Measurements from ENCODE around the gene RNF167. TPM values are rescaled to one million over a fixed set of nuclear protein-coding genes. Genes with fewer than 3 reads are reported as not detected.
A peak's percentile ranks its signal among the peaks of the same experiment; 100 is the strongest.

RNF167 gene
- total and polyA plus RNA-seq, 2 of the 13 experiments (the other 11 are each of a cell fraction or from before 2014, with no cell fraction given), result 44.1 to 45.4 TPM

- FAIRE-seq, result peak; percentile 84
- DNase-seq (ENCODE audit: low spot score), result peak; percentile 80
- Histone ChIP-seq H3K27me3 (ENCODE audit: control insufficient read depth in 1 of 2, insufficient read depth in 2 of 2, low read length in 2 of 2) (no peaks in the 10 kb centered on the region), H3K79me2 (ENCODE audit: insufficient read depth, low read length) (no peaks in the 10 kb centered on the region), H3K36me3 (replicated peaks in 1 of 2; ENCODE audit: control insufficient read depth in 1 of 2, insufficient read depth in 2 of 2, low read length in 2 of 2) (no peaks in the 10 kb centered on the region), H3K9ac (ENCODE audit: insufficient read depth, low read depth, low read length) (no peak within 1 kb of the TSS), H2AFZ (ENCODE audit: low read length) (no peak within 1 kb of the TSS), H3K4me3 (replicated peaks in 1 of 3; ENCODE audit: insufficient read depth in 1 of 3, low read depth in 2 of 3, low read length in 3 of 3) (no peak within 1 kb of the TSS), H3K27ac (ENCODE audit: extremely low read length, insufficient read depth, low read length) (no peak within 1 kb of the TSS), H3K4me1 (ENCODE audit: insufficient read depth, low read length) (peaks cover 37% of the 10 kb centered on the region), H3K9me3 (ENCODE audit: low read length) (no peaks in the 10 kb centered on the region), H4K20me1 (ENCODE audit: insufficient read depth, low read length) (no peaks in the 10 kb centered on the region), H3K4me2 (ENCODE audit: low read depth, low read length) (peak within 1 kb of the TSS; percentile 36; the same call in 1 of the 2 replicates)
- WGBS (ENCODE audit: low lambda C conversion rate), result 9% methylated on average over 6 of the region's 10 CpGs
- BruUV-seq (replicated peaks), result no TSS peak
- intact Hi-C loops (cut with micrococcal nuclease; ENCODE audit: unreplicated experiment), result loop anchor here (10.0 kb wide), 1 partner anchor 162 kb away; no protein-coding TSS in a partner anchor
- in situ Hi-C loops (cut with HindIII; ENCODE audit: extremely low pct_ligation_motif_present, low pct_unique_long_range_greater_than_20kb), result loop anchor here (10.0 kb wide), 1 partner anchor 152 kb away; no protein-coding TSS in a partner anchor
- peak; percentile 57 for ATAC-seq
- POLR2A ChIA-PET, result no interaction called here
- CTCF ChIA-PET (ENCODE audit: low intra/inter-chr PET ratio, low total read pairs), result no interaction called here
- TF ChIP-seq RBM39 (IDR thresholded peaks at IDR 0.05; ENCODE audit: low read depth, low read length, poor library complexity, severe bottlenecking) (no peak), SP1 (IDR thresholded peaks at IDR 0.05) (no peak), SP1 (CRISPR knock-in tag; IDR thresholded peaks at IDR 0.05) (no peak), STAG1 (CRISPR knock-in tag; IDR thresholded peaks at IDR 0.05) (peak; percentile 76), LRRFIP1 (CRISPR knock-in tag; conservative IDR thresholded peaks at IDR 0.05) (no peak), FOXK1 (CRISPR knock-in tag; IDR thresholded peaks at IDR 0.05; ENCODE audit: borderline replicate concordance, low read depth) (peak; percentile 14; the same call in 1 of the 2 replicates), BHLHE40 (IDR thresholded peaks at IDR 0.05; ENCODE audit: low read length) (peak; percentile 81), TBX2 (CRISPR knock-in tag; IDR thresholded peaks at IDR 0.05; ENCODE audit: borderline replicate concordance) (0 out of 2 replicates have a peak, but pooled peaks have one; percentile 17), JUND (CRISPR knock-in tag; IDR thresholded peaks at IDR 0.05) (no peak), ZNF317 (CRISPR knock-in tag; IDR thresholded peaks at IDR 0.05) (no peak)
- TF ChIP-seq, protein P1, sequence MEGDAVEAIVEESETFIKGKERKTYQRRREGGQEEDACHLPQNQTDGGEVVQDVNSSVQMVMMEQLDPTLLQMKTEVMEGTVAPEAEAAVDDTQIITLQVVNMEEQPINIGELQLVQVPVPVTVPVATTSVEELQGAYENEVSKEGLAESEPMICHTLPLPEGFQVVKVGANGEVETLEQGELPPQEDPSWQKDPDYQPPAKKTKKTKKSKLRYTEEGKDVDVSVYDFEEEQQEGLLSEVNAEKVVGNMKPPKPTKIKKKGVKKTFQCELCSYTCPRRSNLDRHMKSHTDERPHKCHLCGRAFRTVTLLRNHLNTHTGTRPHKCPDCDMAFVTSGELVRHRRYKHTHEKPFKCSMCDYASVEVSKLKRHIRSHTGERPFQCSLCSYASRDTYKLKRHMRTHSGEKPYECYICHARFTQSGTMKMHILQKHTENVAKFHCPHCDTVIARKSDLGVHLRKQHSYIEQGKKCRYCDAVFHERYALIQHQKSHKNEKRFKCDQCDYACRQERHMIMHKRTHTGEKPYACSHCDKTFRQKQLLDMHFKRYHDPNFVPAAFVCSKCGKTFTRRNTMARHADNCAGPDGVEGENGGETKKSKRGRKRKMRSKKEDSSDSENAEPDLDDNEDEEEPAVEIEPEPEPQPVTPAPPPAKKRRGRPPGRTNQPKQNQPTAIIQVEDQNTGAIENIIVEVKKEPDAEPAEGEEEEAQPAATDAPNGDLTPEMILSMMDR (CRISPR knock-in tag; IDR thresholded peaks at IDR 0.05), result peak; percentile 86
- TF ChIP-seq, protein P2, sequence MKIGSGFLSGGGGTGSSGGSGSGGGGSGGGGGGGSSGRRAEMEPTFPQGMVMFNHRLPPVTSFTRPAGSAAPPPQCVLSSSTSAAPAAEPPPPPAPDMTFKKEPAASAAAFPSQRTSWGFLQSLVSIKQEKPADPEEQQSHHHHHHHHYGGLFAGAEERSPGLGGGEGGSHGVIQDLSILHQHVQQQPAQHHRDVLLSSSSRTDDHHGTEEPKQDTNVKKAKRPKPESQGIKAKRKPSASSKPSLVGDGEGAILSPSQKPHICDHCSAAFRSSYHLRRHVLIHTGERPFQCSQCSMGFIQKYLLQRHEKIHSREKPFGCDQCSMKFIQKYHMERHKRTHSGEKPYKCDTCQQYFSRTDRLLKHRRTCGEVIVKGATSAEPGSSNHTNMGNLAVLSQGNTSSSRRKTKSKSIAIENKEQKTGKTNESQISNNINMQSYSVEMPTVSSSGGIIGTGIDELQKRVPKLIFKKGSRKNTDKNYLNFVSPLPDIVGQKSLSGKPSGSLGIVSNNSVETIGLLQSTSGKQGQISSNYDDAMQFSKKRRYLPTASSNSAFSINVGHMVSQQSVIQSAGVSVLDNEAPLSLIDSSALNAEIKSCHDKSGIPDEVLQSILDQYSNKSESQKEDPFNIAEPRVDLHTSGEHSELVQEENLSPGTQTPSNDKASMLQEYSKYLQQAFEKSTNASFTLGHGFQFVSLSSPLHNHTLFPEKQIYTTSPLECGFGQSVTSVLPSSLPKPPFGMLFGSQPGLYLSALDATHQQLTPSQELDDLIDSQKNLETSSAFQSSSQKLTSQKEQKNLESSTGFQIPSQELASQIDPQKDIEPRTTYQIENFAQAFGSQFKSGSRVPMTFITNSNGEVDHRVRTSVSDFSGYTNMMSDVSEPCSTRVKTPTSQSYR (CRISPR knock-in tag; IDR thresholded peaks at IDR 0.05; ENCODE audit: borderline replicate concordance), result no peak
These were observed 36.8 kb upstream of the RNF167 start, which contains the start of gene CHRNE for GRCh38 chr17:4903051-4903818. CHRNE (minus strand) TSS chr17:4903098; CDS start chr17:4903063, 35 bp downstream.

All from HepG2 (cell line).